ENCODE measurements around the gene SEPTIN12.
"Not testable (repeated sequence)": the region's sequence is repeated elsewhere in the genome, so short reads cannot be mapped to it uniquely, and the experiment has no call there.

The SEPTIN12 gene

GRCh38 chr16:4752351-4753100, 35.6 kb downstream of the SEPTIN12 start:
- no peak for DNase-seq

GRCh38 chr16:4750896-4751295, 37.2 kb downstream of the SEPTIN12 start:
- DNase-seq, result no peak

- no peak for DNase-seq
These were observed 38.4 kb downstream of the SEPTIN12 start for GRCh38 chr16:4749700-4750257.

- no peak for DNase-seq
These were observed 39.3 kb downstream of the SEPTIN12 start for GRCh38 chr16:4748682-4749411.

- DNase-seq, result no peak
These were observed 40.1 kb downstream of the SEPTIN12 start for GRCh38 chr16:4747906-4748681.

- no peak for DNase-seq
These were observed 41.1 kb downstream of the SEPTIN12 start for GRCh38 chr16:4746991-4747574.

GRCh38 chr16:4746215-4746614, 41.9 kb downstream of the SEPTIN12 start:
- no peak for DNase-seq

GRCh38 chr16:4745274-4745569, 42.9 kb downstream of the SEPTIN12 start:
- no peak for DNase-seq

GRCh38 chr16:4744555-4745273, 43.4 kb downstream of the SEPTIN12 start:
- DNase-seq, result no peak

GRCh38 chr16:4743226-4743878, 44.8 kb downstream of the SEPTIN12 start:
- DNase-seq, result no peak

- DNase-seq, result not testable (repeated sequence)
These were observed 49.8 kb downstream of the SEPTIN12 start for GRCh38 chr16:4738370-4738769.

GRCh38 chr16:4737545-4737944, 50.6 kb downstream of the SEPTIN12 start:
- no peak for DNase-seq

GRCh38 chr16:4736546-4736945, 51.6 kb downstream of the SEPTIN12 start:
- no peak for DNase-seq

- DNase-seq, result peak; percentile 50
These were observed 53.2 kb downstream of the SEPTIN12 start for GRCh38 chr16:4734730-4735535.

- peak; percentile 93 for DNase-seq
These were observed 53.9 kb downstream of the SEPTIN12 start, which contains the start of the genes ANKS3 and DNAAF8 for GRCh38 chr16:4734063-4734729. Gene ANKS3 (minus strand): TSS chr16:4734271. CDS start chr16:4730149, 4,122 bp downstream. Gene DNAAF8 (plus strand): TSS chr16:4734537. CDS start chr16:4736515, 1,978 bp downstream.

GRCh38 chr16:4733747-4734062, 54.4 kb downstream of the SEPTIN12 start:
- no peak for DNase-seq

GRCh38 chr16:4733211-4733742, 54.9 kb downstream of the SEPTIN12 start:
- DNase-seq, result no peak

- no peak for DNase-seq
These were observed 58.3 kb downstream of the SEPTIN12 start for GRCh38 chr16:4729876-4730275.

- DNase-seq, result no peak
These were observed 59.5 kb downstream of the SEPTIN12 start for GRCh38 chr16:4728676-4729075.

Measured in DMS 273 treated with DMSO at 0.1 percent for 48 hours (cell line).